PC-9 (cell line): Measurements from ENCODE around the gene MTUS2. TPM values are rescaled to one million over a fixed set of nuclear protein-coding genes. Genes with fewer than 3 reads are reported as not detected.

Experiments
- BruUV-seq: library from RNA; stranded (reverse); fragments of 400-500 nt; replicated peaks from 2 replicates; lab custom pipeline; 2021; lab: Mats Ljungman, UMichigan
- CTCF ChIA-PET: fragments of 300-600 bp; sonication (Branson Sonifier 250); formaldehyde crosslinking; loops from one replicate; lab custom pipeline; 2022; ENCODE audit warnings: antibody characterized with exemption; lab: Charles Lee
- POLR2A ChIA-PET: fragments of 300-600 bp; sonication (Branson Sonifier 250); formaldehyde crosslinking; loops from one replicate; lab custom pipeline; 2022; ENCODE audit warnings: antibody characterized with exemption; ENCODE audit not compliant: unreplicated experiment; lab: Charles Lee
- DNase-seq, 2 experiments: peaks; one replicate each; pipeline versions ENCODE4 v3.0.0 to v3.0.0-alpha.2; 2015 to 2022; ENCODE audit warnings: mixed read lengths in 1 of 2
- H2AFZ ChIP-seq: fragments of 200-600 bp; sonication (generic); 2 replicates; pipeline ENCODE4 v1.8.1; 2017; ENCODE audit warnings: antibody characterized with exemption
- H3F3A ChIP-seq: fragments of 200-600 bp; sonication (generic); 2 replicates; pipeline ENCODE4 v1.8.1; 2017; ENCODE audit warnings: antibody characterized with exemption, mild to moderate bottlenecking, low read depth; ENCODE audit not compliant: insufficient read depth
- H3K27ac ChIP-seq: fragments of 200-600 bp; sonication (generic); 2 replicates; pipeline ENCODE4 v1.6.1; 2016; ENCODE audit warnings: mixed run types
- H3K27me3 ChIP-seq: fragments of 200-600 bp; sonication (generic); 2 replicates; pipeline ENCODE4 v1.6.1; 2016; ENCODE audit warnings: low read depth, mixed run types; ENCODE audit not compliant: insufficient read depth
- H3K36me3 ChIP-seq: fragments of 200-600 bp; sonication (generic); 2 replicates; pipeline ENCODE4 v1.6.1; 2016; ENCODE audit warnings: low read depth, mixed run types
- H3K4me1 ChIP-seq: fragments of 200-600 bp; sonication (generic); replicated peaks from 2 replicates; pipeline ENCODE4 v1.6.1; 2016; ENCODE audit warnings: mixed run types; ENCODE audit not compliant: insufficient read depth
- H3K4me2 ChIP-seq: fragments of 200-600 bp; sonication (generic); 2 replicates; pipeline ENCODE4 v1.6.1; 2017; ENCODE audit warnings: mixed run types
- H3K4me3 ChIP-seq: fragments of 200-600 bp; sonication (generic); 2 replicates; pipeline ENCODE4 v1.6.1; 2016; ENCODE audit warnings: mixed run types
- H3K79me2 ChIP-seq: fragments of 200-600 bp; sonication (generic); 2 replicates; pipeline ENCODE4 v1.6.1; 2017; ENCODE audit warnings: low read depth, mixed run types
- H3K9me2 ChIP-seq: fragments of 200-600 bp; sonication (generic); 2 replicates; pipeline ENCODE4 v1.8.1; 2017; ENCODE audit warnings: mild to moderate bottlenecking; ENCODE audit not compliant: insufficient read depth
- H3K9me3 ChIP-seq: fragments of 200-600 bp; sonication (generic); 2 replicates; pipeline ENCODE4 v1.8.1; 2016; ENCODE audit warnings: low read depth; ENCODE audit not compliant: insufficient read depth
- H4K20me1 ChIP-seq: fragments of 200-600 bp; sonication (generic); 2 replicates; pipeline ENCODE4 v1.8.1; 2017; ENCODE audit not compliant: insufficient read depth
- CTCF ChIP-seq: fragments of 200-600 bp; sonication (generic); conservative IDR thresholded peaks from 2 replicates; pipeline ENCODE4 v1.6.1; 2017; ENCODE audit warnings: mixed run types, antibody characterized with exemption, mild to moderate bottlenecking, moderate library complexity
- EZH2 ChIP-seq: fragments of 200-600 bp; sonication (generic); IDR thresholded peaks from 2 replicates; pipeline ENCODE4 v1.8.0; 2017; ENCODE audit warnings: antibody characterized with exemption, low read depth
- intact Hi-C: fragments of 100-400 bp; cut with micrococcal nuclease; formaldehyde crosslinking; loops from one replicate; pipeline ENCODE4 v1.10.0; 2022; ENCODE audit not compliant: unreplicated experiment
- total RNA-seq: library from RNA; stranded (reverse); gene quantifications from 2 replicates; pipeline ENCODE4 v1.2.3, GENCODE V29; 2021

MTUS2 gene
- total RNA-seq, 1 experiment from 2014 or later = not detected

DNA sequence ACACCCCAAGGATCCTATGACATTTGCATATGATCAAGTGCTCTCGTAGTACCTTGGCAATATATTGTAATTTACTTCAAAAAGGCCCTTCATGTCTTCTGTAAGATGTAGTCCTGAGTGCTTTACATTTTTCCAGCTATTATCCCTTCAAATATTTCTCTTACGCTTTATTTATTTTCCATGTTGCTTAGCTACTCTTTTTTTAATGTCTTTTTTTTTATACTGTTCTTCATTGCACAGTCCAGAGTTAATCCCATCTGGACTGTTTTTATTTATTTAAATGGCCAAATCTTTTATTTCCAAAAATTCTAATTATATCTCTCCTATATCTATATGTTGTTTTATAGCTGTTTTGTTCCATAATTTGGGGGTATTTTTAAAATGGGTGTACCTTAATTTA lies 404.1 kb downstream of the MTUS2 start:
- TF ChIP-seq CTCF (no peak), EZH2 (no peak)
- ChIA-PET CTCF (no interaction called here), POLR2A (no interaction called here)
- no TSS peak for BruUV-seq
- Histone ChIP-seq H3K9me2 (no peaks in the 10 kb centered on the region; the same call in 1 of the 2 replicates), H3K27me3 (peaks cover 12% of the 10 kb centered on the region), H3K36me3 (no peaks in the 10 kb centered on the region), H4K20me1 (no peaks in the 10 kb centered on the region), H3K9me3 (no peaks in the 10 kb centered on the region), H3K27ac (no peak overlapping the region), H3F3A (no peaks in the 10 kb centered on the region), H3K4me2 (no peak overlapping the region), H2AFZ (no peak overlapping the region), H3K4me3 (no peak overlapping the region), H3K4me1 (no peaks in the 10 kb centered on the region), H3K79me2 (no peaks in the 10 kb centered on the region)
- intact Hi-C loops = no loop called here
- DNase-seq = no peak

DNA sequence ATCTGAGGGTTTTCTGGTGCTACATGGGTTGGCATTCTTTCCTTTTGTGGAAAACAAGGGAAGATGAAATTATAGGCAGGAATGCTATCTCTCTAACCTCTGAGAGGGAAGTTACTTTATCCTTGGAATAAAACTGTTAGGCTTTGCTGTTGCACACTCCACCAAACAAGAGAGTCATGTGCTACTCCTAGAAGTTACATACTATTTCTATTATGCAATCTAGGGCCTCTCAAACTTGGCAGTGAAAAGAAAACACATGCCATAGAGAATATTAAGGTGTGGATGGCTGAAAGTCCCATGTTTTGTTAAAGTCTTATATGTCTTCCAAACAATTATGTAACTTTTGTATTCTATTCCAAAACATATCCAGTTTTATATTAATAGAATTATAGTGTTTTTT lies 407.4 kb downstream of the MTUS2 start:
- BruUV-seq = no TSS peak
- no peak overlapping the region for H3K4me2 ChIP-seq
- ChIA-PET POLR2A (no interaction called here), CTCF (no interaction called here)
- H3K9me3 ChIP-seq = no peaks in the 10 kb centered on the region
- H3F3A ChIP-seq = no peaks in the 10 kb centered on the region
- no peaks in the 10 kb centered on the region for H4K20me1 ChIP-seq
- TF ChIP-seq CTCF (no peak), EZH2 (no peak)
- H3K9me2 ChIP-seq = no peaks in the 10 kb centered on the region; the same call in 1 of the 2 replicates
- H3K4me1 ChIP-seq = no peaks in the 10 kb centered on the region
- no peak overlapping the region for H2AFZ ChIP-seq
- no peaks in the 10 kb centered on the region for H3K79me2 ChIP-seq
- peaks cover 19% of the 10 kb centered on the region for H3K27me3 ChIP-seq
- H3K4me3 ChIP-seq = no peak overlapping the region
- DNase-seq = no peak
- H3K27ac ChIP-seq = no peak overlapping the region
- intact Hi-C loops = no loop called here
- H3K36me3 ChIP-seq = no peaks in the 10 kb centered on the region

- CTCF ChIA-PET = no interaction called here
- H3K27me3 ChIP-seq = peaks cover 35% of the 10 kb centered on the region
- TF ChIP-seq EZH2 (no peak), CTCF (no peak)
- no peaks in the 10 kb centered on the region; the same call in 1 of the 2 replicates for H3K9me2 ChIP-seq
- no peak for DNase-seq
- no TSS peak for BruUV-seq
- H3K4me2 ChIP-seq = no peak overlapping the region
- no peaks in the 10 kb centered on the region for H4K20me1 ChIP-seq
- no peak overlapping the region for H3K27ac ChIP-seq
- H3K4me1 ChIP-seq = no peaks in the 10 kb centered on the region
- no peaks in the 10 kb centered on the region for H3F3A ChIP-seq
- H3K4me3 ChIP-seq = no peak overlapping the region
- no peaks in the 10 kb centered on the region for H3K36me3 ChIP-seq
- no peaks in the 10 kb centered on the region for H3K79me2 ChIP-seq
- POLR2A ChIA-PET = no interaction called here
- intact Hi-C loops = no loop called here
- H2AFZ ChIP-seq = no peak overlapping the region
- H3K9me3 ChIP-seq = no peaks in the 10 kb centered on the region
Measured at GRCh38 chr13:29230299-29230845, 410.2 kb downstream of the MTUS2 start.
